Esophagus muscularis mucosa (tissue), 4 donors: ENCODE measurements around the gene HOOK2. TPM values are rescaled to one million over a fixed set of nuclear protein-coding genes. Genes with fewer than 3 reads are reported as not detected.
A peak's percentile ranks its signal among the peaks of the same experiment; 100 is the strongest.
"Not testable (repeated sequence)": the region's sequence is repeated elsewhere in the genome, so short reads cannot be mapped to it uniquely, and the experiment has no call there.

Source experiments
- DNase-seq: peaks from one replicate; pipeline ENCODE4 v3.0.0-alpha.2; 2017; ENCODE audit errors: extremely low spot score
- H3K27ac ChIP-seq, 4 donors: fragments of 200-600 bp; sonication (generic); replicated peaks in 1 of 4; 1 replicate in 3 of 4; 2 replicates in 1 of 4; pipeline ENCODE4 v1.5.1; 2016 to 2019; ENCODE audit warnings: mild to moderate bottlenecking in 1 of 4
- H3K27me3 ChIP-seq, 4 donors: fragments of 200-600 bp; sonication (generic); one replicate each; pipeline versions ENCODE4 v1.5.1 to v1.6.0; 2016 to 2019
- H3K36me3 ChIP-seq, 4 donors: fragments of 200-600 bp; sonication (generic); one replicate each; pipeline ENCODE4 v1.5.1; 2016 to 2019
- H3K4me1 ChIP-seq, 4 donors: fragments of 200-600 bp; sonication (generic); one replicate each; pipeline ENCODE4 v1.5.1; 2016 to 2019
- H3K4me3 ChIP-seq, 4 donors: fragments of 200-600 bp; sonication (generic); 1 replicate in 2 of 4; 2 replicates in 2 of 4; pipeline ENCODE4 v1.5.1; 2016 to 2019; ENCODE audit warnings: mild to moderate bottlenecking in 4 of 4, moderate library complexity in 1 of 4
- H3K9me3 ChIP-seq, 4 donors: fragments of 200-600 bp; sonication (generic); 1 replicate in 3 of 4; 2 replicates in 1 of 4; pipeline ENCODE4 v1.5.1; 2016 to 2019
- CTCF ChIP-seq, 3 experiments: fragments of 200-600 bp in 2 of 3; fragments of 450-650 bp in 1 of 3; sonication (generic) in 2 of 3; IDR thresholded peaks; one replicate each; pipeline ENCODE4 v1.5.1; 2017 to 2019; ENCODE audit warnings: antibody characterized with exemption in 3 of 3, mild to moderate bottlenecking in 2 of 3, moderate library complexity in 1 of 3
- EP300 ChIP-seq: sonication (generic); formaldehyde crosslinking; IDR thresholded peaks from one replicate; pipeline ENCODE4 v1.6.1; 2017; ENCODE audit warnings: antibody characterized with exemption
- POLR2A ChIP-seq: fragments of 450-650 bp; IDR thresholded peaks from one replicate; pipeline ENCODE4 v1.6.1; 2017; ENCODE audit warnings: antibody characterized with exemption, moderate library complexity, mild to moderate bottlenecking, low read depth
- POLR2AphosphoS5 ChIP-seq, 2 donors: sonication (generic); formaldehyde crosslinking; IDR thresholded peaks; one replicate each; pipeline ENCODE4 v1.6.1; 2017; ENCODE audit warnings: antibody characterized with exemption in 2 of 2
- WGBS: methylation state at CpG from one replicate; pipeline ENCODE4 v1.1.5; 2018; 5-methylcytosine and 5-hydroxymethylcytosine counted together
- intact Hi-C: fragments of 100-400 bp; cut with DNase I; formaldehyde crosslinking; loops from one replicate; pipeline ENCODE4 v1.15.1; 2023
- total RNA-seq, 4 donors: library from RNA; depleted of rRNA; stranded (reverse); fragments of >200 nt; gene quantifications; one replicate each; pipeline versions ENCODE4 v1.1.0 to v1.2.1, GENCODE V29; 2016

Gene HOOK2
- total RNA-seq, 4 donors from 2014 or later, result 7.1 to 17.0 (median 12.6) TPM

GRCh38 chr19:12800923-12801465 is 25.6 kb upstream of the HOOK2 start:
- H3K36me3 ChIP-seq, result peaks cover 6 to 34% (median 26%) of the 10 kb centered on the region in 4 donors
- 17% methylated on average over 19 of the region's 38 CpGs for whole genome bisulfite sequencing
- H3K4me3 ChIP-seq, result peak overlapping the region; percentile 79 to 93 (median 86)
- no peaks in the 10 kb centered on the region for H3K9me3 ChIP-seq
- DNase-seq, result no peak
- H3K4me1 ChIP-seq, result peaks cover 29 to 42% (median 37%) of the 10 kb centered on the region in 4 donors
- H3K27me3 ChIP-seq, result no peaks in the 10 kb centered on the region
- no peak for TF ChIP-seq POLR2A
- TF ChIP-seq POLR2AphosphoS5 (IDR thresholded peaks at IDR 0.05), result no peak
- TF ChIP-seq CTCF (IDR thresholded peaks at IDR 0.05), result no peak
- no peak for TF ChIP-seq EP300
- H3K27ac ChIP-seq, result peak overlapping the region; percentile 83 to 89 (median 86)
- intact Hi-C loops, result no loop called here

- H3K27ac ChIP-seq, result peak overlapping the region in 3 of 4 donors; percentile 83 to 89 (median 87)
- no peak for DNase-seq
- H3K9me3 ChIP-seq, result no peaks in the 10 kb centered on the region
- no peaks in the 10 kb centered on the region for H3K27me3 ChIP-seq
- TF ChIP-seq POLR2AphosphoS5 (IDR thresholded peaks at IDR 0.05), result no peak
- no peak for TF ChIP-seq CTCF (IDR thresholded peaks at IDR 0.05)
- TF ChIP-seq POLR2A, result no peak
- TF ChIP-seq EP300, result no peak
- intact Hi-C loops, result no loop called here
- peak overlapping the region; percentile 79 to 93 (median 86) for H3K4me3 ChIP-seq
- 83% methylated on average over 1 of the region's 1 CpG for WGBS
- peaks cover 6 to 34% (median 26%) of the 10 kb centered on the region in 4 donors for H3K36me3 ChIP-seq
- peaks cover 30 to 44% (median 40%) of the 10 kb centered on the region in 4 donors for H3K4me1 ChIP-seq
Measured at GRCh38 chr19:12800466-12800770, 25.1 kb upstream of the HOOK2 start.

GRCh38 chr19:12799742-12800465 is 24.6 kb upstream of the HOOK2 start:
- peak overlapping the region in 1 of 4 donors; percentile 85 for H3K4me3 ChIP-seq
- H3K4me1 ChIP-seq, result peaks cover 30 to 46% (median 40%) of the 10 kb centered on the region in 4 donors

GRCh38 chr19:12797607-12798006 is 22.3 kb upstream of the HOOK2 start:
- not testable (repeated sequence) for H3K4me3 ChIP-seq, DNase-seq, H3K27ac ChIP-seq, H3K9me3 ChIP-seq, H3K27me3 ChIP-seq
- H3K4me1 ChIP-seq, result peaks cover 35 to 55% (median 49%) of the 10 kb centered on the region in 4 donors
- 91% methylated on average over 7 of the region's 7 CpGs for WGBS
- intact Hi-C loops, result loop anchor here (5.0 kb wide), 1 partner anchor 35 kb away; no protein-coding TSS in a partner anchor
- H3K36me3 ChIP-seq, result peaks cover 6 to 37% (median 26%) of the 10 kb centered on the region in 4 donors

More at GRCh38 chr19:12799742-12800465, 24.6 kb upstream of the HOOK2 start:
- no peaks in the 10 kb centered on the region for H3K9me3 ChIP-seq
- H3K27me3 ChIP-seq, result no peaks in the 10 kb centered on the region
- DNase-seq, result no peak
- WGBS, result 87% methylated on average over 16 of the region's 18 CpGs
- peaks cover 6 to 34% (median 26%) of the 10 kb centered on the region in 4 donors for H3K36me3 ChIP-seq
- intact Hi-C loops, result loop anchor here (5.0 kb wide), 1 partner anchor 38 kb away; no protein-coding TSS in a partner anchor
- no peak for TF ChIP-seq CTCF (IDR thresholded peaks at IDR 0.05)
- TF ChIP-seq EP300, result no peak
- H3K27ac ChIP-seq, result peak overlapping the region in 2 of 4 donors; percentile 83 to 89

- H3K4me1 ChIP-seq, result peaks cover 30 to 50% (median 44%) of the 10 kb centered on the region in 4 donors
- H3K4me3 ChIP-seq, result no peak overlapping the region
- no peak for TF ChIP-seq CTCF (IDR thresholded peaks at IDR 0.05)
- no peak for TF ChIP-seq EP300
- no peak for TF ChIP-seq POLR2A
- no peak for TF ChIP-seq POLR2AphosphoS5 (IDR thresholded peaks at IDR 0.05)
- no peaks in the 10 kb centered on the region for H3K27me3 ChIP-seq
- H3K9me3 ChIP-seq, result no peaks in the 10 kb centered on the region
- intact Hi-C loops, result loop anchor here (5.0 kb wide), 1 partner anchor 35 kb away; no protein-coding TSS in a partner anchor
- DNase-seq, result no peak
- peak overlapping the region in 3 of 4 donors; percentile 70 to 99 (median 97) for H3K27ac ChIP-seq
- WGBS, result 90% methylated on average over 6 of the region's 6 CpGs
- peaks cover 6 to 41% (median 26%) of the 10 kb centered on the region in 4 donors for H3K36me3 ChIP-seq
Measured at GRCh38 chr19:12797141-12797587, 21.8 kb upstream of the HOOK2 start.
